NT2/D1 (cell line): ENCODE measurements around the gene MEX3A.

ENCODE experiments used
- DNase-seq: peaks from one replicate; pipeline ENCODE4 v3.0.0-alpha.2; 2011; ENCODE audit warnings: low read depth, low spot score
- H3K27me3 ChIP-seq: 2 replicates; pipeline ENCODE4 v1.6.0; 2011; ENCODE audit warnings: mild to moderate bottlenecking; ENCODE audit not compliant: insufficient read length, insufficient read depth
- H3K36me3 ChIP-seq: 2 replicates; pipeline ENCODE4 v1.6.1; 2011; ENCODE audit warnings: mild to moderate bottlenecking, low read length, mixed read lengths; ENCODE audit not compliant: insufficient read depth, insufficient read length
- H3K4me1 ChIP-seq: 2 replicates; pipeline ENCODE4 v1.5.1; 2011; ENCODE audit not compliant: insufficient read depth, insufficient read length
- H3K4me3 ChIP-seq: 2 replicates; pipeline ENCODE4 v1.5.1; 2011; ENCODE audit warnings: low read depth; ENCODE audit not compliant: insufficient read length
- H3K9ac ChIP-seq: 2 replicates; pipeline ENCODE4 v1.6.0; 2011; ENCODE audit warnings: low read depth; ENCODE audit not compliant: insufficient read length
- H3K9me3 ChIP-seq: 2 replicates; pipeline ENCODE4 v1.5.1; 2011; ENCODE audit warnings: mild to moderate bottlenecking, low read length; ENCODE audit not compliant: insufficient read depth
- SUZ12 ChIP-seq: IDR thresholded peaks from 2 replicates; pipeline ENCODE4 v1.6.1; 2011; ENCODE audit not compliant: insufficient read length, insufficient read depth; ENCODE audit errors: extremely low read depth
- YY1 ChIP-seq: IDR thresholded peaks from 2 replicates; pipeline ENCODE4 v1.6.1; 2011; ENCODE audit not compliant: insufficient read length, insufficient read depth
- ZNF274 ChIP-seq: IDR thresholded peaks from 2 replicates; pipeline ENCODE4 v1.6.1; 2011; ENCODE audit warnings: mild to moderate bottlenecking, low read depth, low read length

The MEX3A gene

GRCh38 chr1:156096640-156097391 lies 14.6 kb upstream of the MEX3A start:
- H3K4me3 ChIP-seq, result no peak overlapping the region
- peaks cover 37% of the 10 kb centered on the region for H3K4me1 ChIP-seq
- TF ChIP-seq ZNF274, result no peak
- TF ChIP-seq YY1, result no peak
- TF ChIP-seq SUZ12, result no peak
- no peaks in the 10 kb centered on the region for H3K9me3 ChIP-seq
- no peaks in the 10 kb centered on the region for H3K27me3 ChIP-seq
- DNase-seq, result no peak
- H3K36me3 ChIP-seq, result peaks cover 77% of the 10 kb centered on the region
- H3K9ac ChIP-seq, result peak overlapping the region; percentile 37

- no peak overlapping the region for H3K4me3 ChIP-seq
- H3K4me1 ChIP-seq, result peaks cover 37% of the 10 kb centered on the region
- H3K36me3 ChIP-seq, result peaks cover 83% of the 10 kb centered on the region
- H3K9ac ChIP-seq, result peak overlapping the region; percentile 27
- no peak for TF ChIP-seq YY1
- no peak for TF ChIP-seq SUZ12
- no peak for TF ChIP-seq ZNF274
- H3K9me3 ChIP-seq, result no peaks in the 10 kb centered on the region
- H3K27me3 ChIP-seq, result no peaks in the 10 kb centered on the region
- DNase-seq, result no peak
Measured at GRCh38 chr1:156095906-156096508, 13.7 kb upstream of the MEX3A start.

GRCh38 chr1:156091610-156092009 lies 9.3 kb upstream of the MEX3A start:
- peaks cover 71% of the 10 kb centered on the region for H3K36me3 ChIP-seq
- no peaks in the 10 kb centered on the region for H3K27me3 ChIP-seq
- H3K4me3 ChIP-seq, result no peak overlapping the region
- TF ChIP-seq SUZ12, result no peak
- TF ChIP-seq YY1, result no peak
- no peak for TF ChIP-seq ZNF274
- peaks cover 16% of the 10 kb centered on the region for H3K4me1 ChIP-seq
- no peak for DNase-seq
- no peaks in the 10 kb centered on the region for H3K9me3 ChIP-seq
- no peak overlapping the region for H3K9ac ChIP-seq

GRCh38 chr1:156090840-156091188 lies 8.5 kb upstream of the MEX3A start:
- peaks cover 63% of the 10 kb centered on the region for H3K36me3 ChIP-seq
- TF ChIP-seq YY1 (no peak), SUZ12 (no peak), ZNF274 (no peak)
- no peaks in the 10 kb centered on the region for H3K9me3 ChIP-seq
- no peaks in the 10 kb centered on the region for H3K27me3 ChIP-seq
- no peak overlapping the region for H3K9ac ChIP-seq
- H3K4me3 ChIP-seq, result no peak overlapping the region
- peaks cover 15% of the 10 kb centered on the region for H3K4me1 ChIP-seq
- DNase-seq, result peak; percentile 96

GRCh38 chr1:156090138-156090839 lies 8.0 kb upstream of the MEX3A start:
- Histone ChIP-seq H3K9me3 (no peaks in the 10 kb centered on the region), H3K9ac (no peak overlapping the region), H3K27me3 (no peaks in the 10 kb centered on the region), H3K4me1 (peaks cover 13% of the 10 kb centered on the region), H3K4me3 (no peak overlapping the region), H3K36me3 (peaks cover 63% of the 10 kb centered on the region)
- no peak for TF ChIP-seq SUZ12
- no peak for DNase-seq

- Histone ChIP-seq H3K9ac (no peak overlapping the region), H3K4me3 (no peak overlapping the region), H3K27me3 (no peaks in the 10 kb centered on the region), H3K9me3 (no peaks in the 10 kb centered on the region), H3K4me1 (peaks cover 17% of the 10 kb centered on the region), H3K36me3 (peaks cover 63% of the 10 kb centered on the region)
- TF ChIP-seq ZNF274 (no peak), YY1 (no peak), SUZ12 (no peak)
- DNase-seq, result no peak
Measured at GRCh38 chr1:156089704-156090103, 7.4 kb upstream of the MEX3A start.

GRCh38 chr1:156086256-156086662 lies 4.0 kb upstream of the MEX3A start:
- Histone ChIP-seq H3K4me3 (no peak overlapping the region), H3K9me3 (no peaks in the 10 kb centered on the region), H3K4me1 (peaks cover 17% of the 10 kb centered on the region), H3K27me3 (no peaks in the 10 kb centered on the region), H3K9ac (peak overlapping the region; percentile 6), H3K36me3 (peaks cover 41% of the 10 kb centered on the region)
- no peak for DNase-seq
- TF ChIP-seq YY1, result no peak
